HG02870 (cell line): ENCODE results near the gene TEX2.
"Not testable (repeated sequence)": the region's sequence is repeated elsewhere in the genome, so short reads cannot be mapped to it uniquely, and the experiment has no call there.

Experiments used
- ATAC-seq: cut with Tn5 transposase; IDR thresholded peaks from one replicate; pipeline ENCODE4 v1.9.1; 2021; ENCODE audit warnings: mild to moderate bottlenecking, moderate library complexity; ENCODE audit not compliant: unreplicated experiment

The TEX2 gene

GRCh38 chr17:64187093-64187895, 75.8 kb downstream of the TEX2 start:
- no peak for ATAC-seq

- ATAC-seq, result no peak
These were observed 76.6 kb downstream of the TEX2 start for GRCh38 chr17:64186171-64187092.

- ATAC-seq, result not testable (repeated sequence)
These were observed 77.5 kb downstream of the TEX2 start for GRCh38 chr17:64185557-64185956.

- no peak for ATAC-seq
These were observed 78.0 kb downstream of the TEX2 start for GRCh38 chr17:64185101-64185500.

GRCh38 chr17:64183815-64184214, 79.2 kb downstream of the TEX2 start:
- ATAC-seq, result no peak

- ATAC-seq, result no peak
These were observed 80.6 kb downstream of the TEX2 start for GRCh38 chr17:64182325-64183012.

GRCh38 chr17:64180089-64181073, 82.7 kb downstream of the TEX2 start:
- no peak for ATAC-seq

- not testable (repeated sequence) for ATAC-seq
These were observed 84.0 kb downstream of the TEX2 start for GRCh38 chr17:64179024-64179423.

GRCh38 chr17:64178011-64178825, 84.8 kb downstream of the TEX2 start:
- no peak for ATAC-seq

- ATAC-seq, result no peak
These were observed 85.6 kb downstream of the TEX2 start for GRCh38 chr17:64177311-64178010.

- ATAC-seq, result no peak
These were observed 86.5 kb downstream of the TEX2 start for GRCh38 chr17:64176556-64176955.

- no peak for ATAC-seq
These were observed 88.2 kb downstream of the TEX2 start for GRCh38 chr17:64174686-64175456.

GRCh38 chr17:64173646-64174045, 89.4 kb downstream of the TEX2 start:
- ATAC-seq, result no peak

GRCh38 chr17:64172510-64172909, 90.5 kb downstream of the TEX2 start:
- ATAC-seq, result no peak

- ATAC-seq, result no peak
These were observed 92.0 kb downstream of the TEX2 start for GRCh38 chr17:64171041-64171440.

GRCh38 chr17:64170286-64170685, 92.8 kb downstream of the TEX2 start:
- no peak for ATAC-seq

GRCh38 chr17:64167666-64168065, 95.4 kb downstream of the TEX2 start:
- ATAC-seq, result not testable (repeated sequence)

GRCh38 chr17:64166876-64167275, 96.2 kb downstream of the TEX2 start:
- no peak for ATAC-seq
